ENCODE data around the gene IL10RB.

- TF ChIP-seq POLR2A (IDR thresholded peaks at IDR 0.05) (no peak), CTCF (IDR thresholded peaks at IDR 0.05) (no peak)
Measured at GRCh38 chr21:33314111-33314510, 47.9 kb downstream of the IL10RB start.
